HEK293T (cell line): ENCODE measurements around the gene SIRT7.

Source experiments
- CTCF ChIA-PET: fragments of 350-600 bp; formaldehyde crosslinking; extraction: SDS; loops from one replicate; lab custom pipeline; 2021; ENCODE audit warnings: antibody characterized with exemption, inconsistent platforms; lab: Yijun Ruan, JAX
- POLR2A ChIA-PET: fragments of 350-600 bp; formaldehyde crosslinking; extraction: SDS; loops from one replicate; lab custom pipeline; 2020; ENCODE audit warnings: antibody characterized with exemption, inconsistent platforms; lab: Yijun Ruan, JAX
- DNase-seq: peaks from one replicate; pipeline ENCODE4 v3.0.0; 2012; ENCODE audit warnings: mixed read lengths; ENCODE audit errors: extremely low spot score
- ARNT ChIP-seq: fragments of 450-650 bp; IDR thresholded peaks from 2 replicates; pipeline ENCODE4 v1.6.1; 2017; ENCODE audit warnings: mild to moderate bottlenecking
- BHLHE40 ChIP-seq: fragments of 450-650 bp; IDR thresholded peaks from 2 replicates; pipeline ENCODE4 v1.6.1; 2016; ENCODE audit warnings: mild to moderate bottlenecking, moderate library complexity, borderline replicate concordance
- CTBP1 ChIP-seq: fragments of 450-650 bp; IDR thresholded peaks from 2 replicates; pipeline ENCODE4 v1.6.1; 2016; ENCODE audit warnings: borderline replicate concordance
- ELF4 ChIP-seq: fragments of 450-650 bp; IDR thresholded peaks from 2 replicates; pipeline ENCODE4 v1.6.1; 2017; ENCODE audit warnings: antibody characterized with exemption
- FOXA1 ChIP-seq: fragments of 450-650 bp; IDR thresholded peaks from 2 replicates; pipeline ENCODE4 v1.6.1; 2016; ENCODE audit warnings: mild to moderate bottlenecking
- FOXK2 ChIP-seq: fragments of 450-650 bp; IDR thresholded peaks from 2 replicates; pipeline ENCODE4 v1.6.1; 2016; ENCODE audit warnings: mild to moderate bottlenecking
- FOXM1 ChIP-seq: fragments of 450-650 bp; IDR thresholded peaks from 2 replicates; pipeline ENCODE4 v1.6.1; 2017; ENCODE audit warnings: mild to moderate bottlenecking, borderline replicate concordance
- HDGF ChIP-seq: fragments of 450-650 bp; IDR thresholded peaks from 2 replicates; pipeline ENCODE4 v1.6.1; 2017; ENCODE audit warnings: antibody characterized with exemption, borderline replicate concordance
- L3MBTL2 ChIP-seq: fragments of 450-650 bp; conservative IDR thresholded peaks from 2 replicates; pipeline ENCODE4 v1.6.1; 2016; ENCODE audit warnings: mild to moderate bottlenecking
- LEF1 ChIP-seq: fragments of 450-650 bp; IDR thresholded peaks from 2 replicates; pipeline ENCODE4 v1.6.1; 2017; ENCODE audit warnings: mild to moderate bottlenecking, borderline replicate concordance
- NFRKB ChIP-seq: fragments of 450-650 bp; IDR thresholded peaks from 2 replicates; pipeline ENCODE4 v1.6.1; 2016; ENCODE audit warnings: mild to moderate bottlenecking, moderate library complexity
- SP1 ChIP-seq: fragments of 450-650 bp; IDR thresholded peaks from 2 replicates; pipeline ENCODE4 v1.6.1; 2017
- SUZ12 ChIP-seq: fragments of 450-650 bp; IDR thresholded peaks from 2 replicates; pipeline ENCODE4 v1.6.1; 2016; ENCODE audit warnings: mild to moderate bottlenecking
- TARDBP ChIP-seq: fragments of 450-650 bp; IDR thresholded peaks from 2 replicates; pipeline ENCODE4 v1.6.1; 2016
- ZNF384 ChIP-seq: fragments of 450-650 bp; IDR thresholded peaks from 2 replicates; pipeline ENCODE4 v1.6.1; 2016
- TF ChIP-seq, protein P1 (sequence below): fragments of 450-650 bp; IDR thresholded peaks from 2 replicates; pipeline ENCODE4 v1.6.1; 2016

Gene SIRT7

DNA sequence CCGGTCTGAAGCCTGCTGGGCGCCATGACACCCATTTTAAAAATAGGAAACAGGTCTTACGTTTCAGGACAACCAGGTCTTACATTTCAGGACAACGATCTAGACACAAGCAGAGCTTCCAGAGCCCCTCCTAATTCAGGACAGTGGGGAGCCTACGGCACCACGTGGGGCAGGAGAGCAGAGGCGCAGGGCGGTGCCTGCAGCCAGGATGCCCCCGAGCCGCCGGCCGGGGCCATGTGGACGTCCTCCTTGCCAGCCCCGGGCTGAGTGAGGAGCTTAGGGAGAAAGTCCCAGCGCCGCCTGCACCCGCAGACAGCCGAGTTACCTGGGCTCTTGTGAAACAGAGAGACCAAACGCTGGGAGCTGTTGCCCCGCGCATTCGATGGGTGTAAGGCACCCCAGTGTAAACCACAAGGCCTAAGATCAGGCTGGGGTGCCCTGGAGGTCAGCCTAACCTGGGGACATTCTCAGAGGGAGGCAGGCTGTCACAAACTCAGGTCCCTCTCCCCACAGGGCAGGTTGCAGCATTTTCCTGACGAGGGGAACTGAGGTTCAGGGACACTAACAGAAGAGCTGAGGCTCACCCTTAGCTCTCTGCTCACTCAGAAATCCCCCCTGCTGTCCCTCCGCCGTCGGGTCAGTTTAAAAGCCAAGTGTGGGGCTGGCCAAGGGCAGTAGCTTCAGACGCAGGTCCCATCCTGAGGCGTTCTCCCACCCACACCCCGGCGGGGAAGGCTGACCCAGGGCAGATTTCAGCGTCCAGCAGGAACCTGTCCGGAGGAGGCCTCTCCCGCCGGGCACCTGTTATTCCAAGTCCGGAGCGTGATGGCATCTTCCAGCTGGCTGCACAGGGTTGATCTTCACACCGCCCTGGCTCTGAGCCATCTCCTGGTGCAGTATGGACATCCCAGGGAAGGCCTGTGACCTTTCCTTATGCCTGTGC, 44.8 kb upstream of the SIRT7 start:
- POLR2A ChIA-PET = interaction anchor here (1.1 to 1.5 kb wide), 4 partner anchors 14 to 95 kb away, joined by 4 to 8 read pairs (median 5); partner anchors contain the start of genes CENPX and LRRC45
- CTCF ChIA-PET = interaction anchor here (0.8 kb wide), 1 partner anchor 58 kb away, joined by 5 read pairs; no protein-coding TSS in a partner anchor
- no peak for DNase-seq
- TF ChIP-seq FOXM1 = no peak
- TF ChIP-seq SP1 = no peak
- no peak for TF ChIP-seq BHLHE40
- no peak for TF ChIP-seq TARDBP
- no peak for TF ChIP-seq ZNF384
- TF ChIP-seq SUZ12 = no peak
- TF ChIP-seq, protein P1, sequence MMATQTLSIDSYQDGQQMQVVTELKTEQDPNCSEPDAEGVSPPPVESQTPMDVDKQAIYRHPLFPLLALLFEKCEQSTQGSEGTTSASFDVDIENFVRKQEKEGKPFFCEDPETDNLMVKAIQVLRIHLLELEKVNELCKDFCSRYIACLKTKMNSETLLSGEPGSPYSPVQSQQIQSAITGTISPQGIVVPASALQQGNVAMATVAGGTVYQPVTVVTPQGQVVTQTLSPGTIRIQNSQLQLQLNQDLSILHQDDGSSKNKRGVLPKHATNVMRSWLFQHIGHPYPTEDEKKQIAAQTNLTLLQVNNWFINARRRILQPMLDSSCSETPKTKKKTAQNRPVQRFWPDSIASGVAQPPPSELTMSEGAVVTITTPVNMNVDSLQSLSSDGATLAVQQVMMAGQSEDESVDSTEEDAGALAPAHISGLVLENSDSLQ = no peak
- TF ChIP-seq ELF4 = no peak
- no peak for TF ChIP-seq FOXA1
- TF ChIP-seq NFRKB = no peak
- TF ChIP-seq ARNT = no peak
- TF ChIP-seq L3MBTL2 = no peak
- TF ChIP-seq HDGF = no peak
- TF ChIP-seq LEF1 = no peak
- no peak for TF ChIP-seq FOXK2
- TF ChIP-seq CTBP1 = no peak

DNA sequence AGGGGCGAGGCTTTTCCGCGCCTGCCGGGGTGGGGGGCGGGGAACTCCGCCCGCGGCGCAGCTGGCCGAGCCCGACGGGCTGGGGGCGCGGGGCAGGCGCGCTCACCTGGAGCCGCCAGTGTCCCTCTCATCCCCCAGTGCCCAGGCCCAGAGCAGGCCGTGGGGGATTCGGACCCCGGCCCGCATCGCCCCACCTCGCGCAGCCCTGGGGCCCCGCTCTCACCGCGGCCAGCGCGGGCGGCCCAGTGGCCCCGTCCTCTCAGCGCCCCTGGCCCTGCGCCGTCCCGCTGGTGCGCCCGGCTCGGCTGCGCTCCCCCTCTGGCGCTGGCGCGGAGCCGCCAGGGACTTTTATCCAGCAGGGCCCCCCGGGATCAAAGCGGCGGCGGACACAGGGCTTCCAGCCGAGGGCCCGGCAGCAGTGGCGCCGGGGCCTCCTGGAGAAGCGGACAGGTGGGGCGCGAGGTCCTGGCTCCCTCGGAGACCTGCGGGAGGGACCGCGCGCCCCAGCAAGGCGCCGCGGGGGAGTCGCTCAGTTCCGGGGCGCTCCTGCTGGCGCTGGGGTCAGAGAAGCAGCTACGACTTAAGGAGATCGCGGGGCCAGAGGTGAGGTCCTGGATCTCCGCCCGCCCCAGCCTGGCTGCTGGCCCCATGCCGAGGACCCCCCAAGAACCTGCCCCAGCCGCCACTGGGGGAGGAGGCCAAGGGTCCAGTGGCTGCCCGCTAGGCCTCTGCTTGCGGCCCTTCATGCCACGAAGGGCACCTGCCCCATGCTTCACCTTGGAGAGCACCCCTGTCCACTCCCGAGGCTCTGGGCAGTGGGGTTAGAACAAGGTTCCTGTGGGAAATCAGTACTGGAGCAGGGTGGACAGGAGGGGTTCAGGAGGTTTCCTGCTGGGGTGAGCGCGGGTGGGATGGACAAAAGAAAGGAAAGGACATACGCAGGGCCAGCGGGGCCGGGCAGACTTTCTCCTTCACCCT, 43.8 kb upstream of the SIRT7 start:
- no peak for DNase-seq
- ChIA-PET CTCF (interaction anchor here (0.8 kb wide), 1 partner anchor 88 kb away, joined by 3 read pairs; no protein-coding TSS in a partner anchor), POLR2A (interaction anchor here (1.1 to 1.5 kb wide), 3 partner anchors 15 to 61 kb away, joined by 4 to 8 read pairs (median 6); partner anchors contain the start of genes CENPX and LRRC45)
- TF ChIP-seq BHLHE40 = no peak
- no peak for TF ChIP-seq NFRKB
- TF ChIP-seq, protein P1 = no peak
- no peak for TF ChIP-seq ELF4
- TF ChIP-seq SP1 = no peak
- no peak for TF ChIP-seq HDGF
- TF ChIP-seq SUZ12 = no peak
- TF ChIP-seq LEF1 = no peak
- no peak for TF ChIP-seq ARNT
- TF ChIP-seq CTBP1 = no peak
- TF ChIP-seq FOXA1 = no peak
- TF ChIP-seq ZNF384 = no peak
- no peak for TF ChIP-seq FOXM1

DNA sequence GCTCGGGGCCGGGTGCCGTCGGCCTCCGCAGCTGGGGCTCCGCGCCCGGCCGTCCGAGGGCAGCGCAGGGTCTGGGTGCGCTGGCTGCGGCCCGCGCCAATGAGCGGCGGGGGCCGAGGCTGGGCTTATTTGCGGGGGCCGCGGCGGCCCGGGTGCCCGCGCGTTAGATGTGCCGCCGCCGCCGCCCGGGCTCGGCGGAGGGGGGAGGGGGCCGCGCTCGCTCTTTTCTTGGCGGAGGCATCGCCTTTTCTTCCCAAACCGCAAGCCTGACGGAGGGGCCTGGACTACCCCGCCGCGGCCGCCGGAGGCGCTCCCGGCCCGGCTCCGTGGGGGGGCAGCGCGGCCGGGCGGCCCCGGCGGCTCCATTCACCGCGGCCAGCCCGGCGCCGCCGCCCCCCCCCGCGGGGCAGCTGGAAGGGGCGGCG, 43.1 kb upstream of the SIRT7 start, which contains the start of gene NOTUM:
Gene NOTUM (minus strand): TSS at position 101 of the 425 bp plus-strand sequence. CDS start 278 bp downstream, outside the sequence.
- peak; percentile 77 for DNase-seq
- ChIA-PET CTCF (interaction anchor here (0.8 to 2.3 kb wide), 4 partner anchors 8 to 89 kb away, joined by 3 to 34 read pairs (median 4); partner anchors contain the start of genes CENPX, DCXR and LRRC45), POLR2A (interaction anchor here (1.4 kb wide), 1 partner anchor 33 kb away, joined by 3 read pairs; no protein-coding TSS in a partner anchor)
- TF ChIP-seq FOXK2 (no peak), FOXA1 (no peak), BHLHE40 (no peak), FOXM1 (no peak), L3MBTL2 (no peak), HDGF (no peak), CTBP1 (no peak), ARNT (no peak), ZNF384 (no peak), NFRKB (no peak), ELF4 (no peak), SUZ12 (no peak), TARDBP (no peak)
- TF ChIP-seq, protein P1 = no peak
